ENCODE data around the gene SQOR.

GRCh38 chr15:45604326-45604725 lies 30.5 kb upstream of the SQOR start:
- TF ChIP-seq POLR2A (IDR thresholded peaks at IDR 0.05) = no peak
- TF ChIP-seq, protein P1, sequence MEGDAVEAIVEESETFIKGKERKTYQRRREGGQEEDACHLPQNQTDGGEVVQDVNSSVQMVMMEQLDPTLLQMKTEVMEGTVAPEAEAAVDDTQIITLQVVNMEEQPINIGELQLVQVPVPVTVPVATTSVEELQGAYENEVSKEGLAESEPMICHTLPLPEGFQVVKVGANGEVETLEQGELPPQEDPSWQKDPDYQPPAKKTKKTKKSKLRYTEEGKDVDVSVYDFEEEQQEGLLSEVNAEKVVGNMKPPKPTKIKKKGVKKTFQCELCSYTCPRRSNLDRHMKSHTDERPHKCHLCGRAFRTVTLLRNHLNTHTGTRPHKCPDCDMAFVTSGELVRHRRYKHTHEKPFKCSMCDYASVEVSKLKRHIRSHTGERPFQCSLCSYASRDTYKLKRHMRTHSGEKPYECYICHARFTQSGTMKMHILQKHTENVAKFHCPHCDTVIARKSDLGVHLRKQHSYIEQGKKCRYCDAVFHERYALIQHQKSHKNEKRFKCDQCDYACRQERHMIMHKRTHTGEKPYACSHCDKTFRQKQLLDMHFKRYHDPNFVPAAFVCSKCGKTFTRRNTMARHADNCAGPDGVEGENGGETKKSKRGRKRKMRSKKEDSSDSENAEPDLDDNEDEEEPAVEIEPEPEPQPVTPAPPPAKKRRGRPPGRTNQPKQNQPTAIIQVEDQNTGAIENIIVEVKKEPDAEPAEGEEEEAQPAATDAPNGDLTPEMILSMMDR (IDR thresholded peaks at IDR 0.05) = no peak

All from suprapubic skin (tissue), 3 donors.